Tibial artery (tissue), 4 donors: Measurements from ENCODE around the gene RSPRY1.
"Not testable (repeated sequence)": the region's sequence is repeated elsewhere in the genome, so short reads cannot be mapped to it uniquely, and the experiment has no call there.

Experiments used
- DNase-seq, 2 donors: peaks; one replicate each; pipeline ENCODE4 v3.0.0-alpha.2; 2019
- H3K27ac ChIP-seq, 2 donors: fragments of 200-600 bp; sonication (generic) in 1 of 2; 1 replicate in 1 of 2; 2 replicates in 1 of 2; pipeline ENCODE4 v1.5.1; 2018 to 2019; ENCODE audit warnings: mild to moderate bottlenecking in 1 of 2
- H3K27me3 ChIP-seq, 2 donors: fragments of 200-600 bp; sonication (generic) in 1 of 2; one replicate each; pipeline versions ENCODE4 v1.5.1 to v1.6.0; 2016 to 2019
- H3K36me3 ChIP-seq, 3 donors: fragments of 200-600 bp; sonication (generic) in 2 of 3; one replicate each; pipeline ENCODE4 v1.5.1; 2016 to 2019; ENCODE audit warnings: mild to moderate bottlenecking in 2 of 3
- H3K4me1 ChIP-seq, 4 donors: fragments of 200-600 bp; sonication (generic) in 2 of 4; 1 replicate in 3 of 4; 2 replicates in 1 of 4; pipeline ENCODE4 v1.5.1; 2016 to 2019
- H3K4me3 ChIP-seq, 2 donors: fragments of 200-600 bp; sonication (generic) in 1 of 2; 1 replicate in 1 of 2; 2 replicates in 1 of 2; pipeline ENCODE4 v1.5.1; 2018 to 2019; ENCODE audit warnings: mild to moderate bottlenecking in 2 of 2
- H3K9me3 ChIP-seq, 3 donors: fragments of 200-600 bp; sonication (generic) in 1 of 3; one replicate each; pipeline ENCODE4 v1.5.1; 2016 to 2019
- intact Hi-C: fragments of 100-400 bp; cut with DNase I; formaldehyde crosslinking; loops from one replicate; pipeline ENCODE4 v1.15.0; 2023; ENCODE audit warnings: low total_unique reads
- TF ChIP-seq, protein P1 (sequence below), 2 experiments: fragments of 200-600 bp in 1 of 2; fragments of 450-650 bp in 1 of 2; IDR thresholded peaks; one replicate each; pipeline ENCODE4 v1.5.1; 2017 to 2019; ENCODE audit warnings: antibody characterized with exemption in 2 of 2, mild to moderate bottlenecking in 1 of 2, moderate library complexity in 1 of 2

Gene RSPRY1

DNA sequence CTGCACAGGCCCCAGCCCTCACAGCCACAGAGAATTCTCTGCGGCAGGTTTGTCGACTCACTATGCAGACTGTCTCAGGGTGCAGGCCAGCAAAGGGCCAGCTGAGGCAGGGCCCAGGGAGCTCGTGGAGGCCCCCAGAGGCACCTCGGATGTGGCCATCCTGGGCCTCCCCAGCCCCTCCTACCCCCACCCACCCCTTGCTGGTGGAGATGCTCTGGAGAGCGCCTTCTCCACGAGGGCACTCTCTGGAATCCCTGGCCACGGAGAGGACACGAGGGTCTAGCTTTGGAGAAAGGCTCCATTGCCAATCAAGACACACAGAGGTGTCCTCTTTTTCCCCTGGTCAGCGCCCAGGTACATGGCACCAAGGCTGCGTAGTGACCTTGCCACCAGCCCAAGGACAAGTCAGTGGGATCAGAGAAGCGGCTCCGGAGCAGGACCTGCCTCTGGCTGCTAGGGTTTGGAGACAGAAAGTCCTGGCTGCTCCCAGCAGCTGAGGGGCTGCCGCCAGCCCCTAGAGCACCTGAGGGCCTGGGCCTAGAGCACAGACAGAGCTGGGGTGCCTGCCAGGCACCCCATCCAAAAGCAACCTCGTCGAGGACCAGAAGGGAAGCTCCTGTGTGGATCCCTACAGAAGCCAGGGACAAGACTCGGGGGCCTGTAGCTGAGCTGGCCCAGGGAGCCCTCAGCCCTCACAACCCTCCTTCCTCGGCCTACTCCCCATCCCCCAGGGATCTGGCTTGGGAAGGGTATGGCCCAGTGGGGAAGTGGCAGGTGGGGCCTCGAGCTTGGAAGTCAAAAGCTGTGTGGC lies 77.6 kb downstream of the RSPRY1 start:
- no peak overlapping the region for H3K27ac ChIP-seq
- intact Hi-C loops: no loop called here
- TF ChIP-seq, protein P1, sequence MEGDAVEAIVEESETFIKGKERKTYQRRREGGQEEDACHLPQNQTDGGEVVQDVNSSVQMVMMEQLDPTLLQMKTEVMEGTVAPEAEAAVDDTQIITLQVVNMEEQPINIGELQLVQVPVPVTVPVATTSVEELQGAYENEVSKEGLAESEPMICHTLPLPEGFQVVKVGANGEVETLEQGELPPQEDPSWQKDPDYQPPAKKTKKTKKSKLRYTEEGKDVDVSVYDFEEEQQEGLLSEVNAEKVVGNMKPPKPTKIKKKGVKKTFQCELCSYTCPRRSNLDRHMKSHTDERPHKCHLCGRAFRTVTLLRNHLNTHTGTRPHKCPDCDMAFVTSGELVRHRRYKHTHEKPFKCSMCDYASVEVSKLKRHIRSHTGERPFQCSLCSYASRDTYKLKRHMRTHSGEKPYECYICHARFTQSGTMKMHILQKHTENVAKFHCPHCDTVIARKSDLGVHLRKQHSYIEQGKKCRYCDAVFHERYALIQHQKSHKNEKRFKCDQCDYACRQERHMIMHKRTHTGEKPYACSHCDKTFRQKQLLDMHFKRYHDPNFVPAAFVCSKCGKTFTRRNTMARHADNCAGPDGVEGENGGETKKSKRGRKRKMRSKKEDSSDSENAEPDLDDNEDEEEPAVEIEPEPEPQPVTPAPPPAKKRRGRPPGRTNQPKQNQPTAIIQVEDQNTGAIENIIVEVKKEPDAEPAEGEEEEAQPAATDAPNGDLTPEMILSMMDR (IDR thresholded peaks at IDR 0.05): no peak

DNA sequence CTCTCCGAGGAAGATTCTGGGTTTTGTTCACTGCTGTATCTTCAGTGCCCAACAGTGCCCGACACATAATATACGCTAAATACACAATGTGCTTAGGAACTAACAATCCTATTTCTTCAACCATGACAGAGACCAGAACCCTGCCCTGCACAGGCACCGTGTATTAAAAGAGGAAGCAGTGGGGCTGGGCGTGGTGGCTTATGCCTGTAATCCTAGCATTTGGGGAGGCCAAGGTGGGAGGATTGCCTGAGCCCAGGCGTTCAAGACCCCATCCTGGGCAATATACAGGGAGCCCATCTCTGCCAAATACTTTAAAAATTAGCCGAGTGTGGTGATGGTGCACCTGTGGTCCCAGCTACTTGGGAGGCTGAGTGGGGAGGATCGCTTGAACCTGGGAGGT lies 78.3 kb downstream of the RSPRY1 start:
- no peak overlapping the region for H3K4me3 ChIP-seq
- TF ChIP-seq, protein P1 (IDR thresholded peaks at IDR 0.05): no peak
- peaks cover 0 to 10% (median 2%) of the 10 kb centered on the region in 4 donors for H3K4me1 ChIP-seq
- no peaks in the 10 kb centered on the region for H3K27me3 ChIP-seq
- H3K27ac ChIP-seq: no peak overlapping the region
- intact Hi-C loops: no loop called here
- no peaks in the 10 kb centered on the region for H3K36me3 ChIP-seq
- H3K9me3 ChIP-seq: no peaks in the 10 kb centered on the region
- peak in 1 of 2 donors; percentile 37 for DNase-seq

More for the DNA sequence above, 77.6 kb downstream of the RSPRY1 start:
- Histone ChIP-seq H3K4me1 (peaks cover 0 to 10% (median 2%) of the 10 kb centered on the region in 4 donors), H3K36me3 (no peaks in the 10 kb centered on the region), H3K27me3 (no peaks in the 10 kb centered on the region), H3K4me3 (no peak overlapping the region), H3K9me3 (no peaks in the 10 kb centered on the region)
- peak in 1 of 2 donors; percentile 54 for DNase-seq

DNA sequence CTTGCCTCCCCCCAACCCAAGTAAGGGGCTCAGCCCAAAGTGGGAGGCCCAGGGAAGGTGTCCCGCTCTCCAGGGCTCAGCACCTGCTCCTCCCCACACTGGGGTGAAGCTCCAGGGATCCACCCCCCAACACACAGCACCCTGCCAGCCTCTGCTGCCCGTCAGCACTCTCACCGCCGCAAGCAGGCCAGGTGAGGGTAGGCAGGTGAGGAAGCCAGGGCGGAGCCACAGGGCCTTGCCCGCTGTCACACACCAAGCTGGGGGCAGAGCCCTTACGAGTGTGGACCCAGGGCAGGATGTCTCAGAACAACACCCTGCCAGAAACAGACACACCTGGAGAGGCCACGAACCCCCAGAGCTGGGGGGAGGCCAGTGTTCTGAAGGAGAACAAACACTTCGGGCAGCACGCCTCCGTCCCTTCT lies 78.8 kb downstream of the RSPRY1 start:
- Histone ChIP-seq H3K9me3 (no peaks in the 10 kb centered on the region), H3K4me1 (peaks cover 0 to 7% (median 2%) of the 10 kb centered on the region in 4 donors), H3K4me3 (no peak overlapping the region), H3K36me3 (no peaks in the 10 kb centered on the region), H3K27me3 (no peaks in the 10 kb centered on the region), H3K27ac (no peak overlapping the region)
- intact Hi-C loops: no loop called here
- TF ChIP-seq, protein P1 (IDR thresholded peaks at IDR 0.05): no peak
- no peak for DNase-seq

DNA sequence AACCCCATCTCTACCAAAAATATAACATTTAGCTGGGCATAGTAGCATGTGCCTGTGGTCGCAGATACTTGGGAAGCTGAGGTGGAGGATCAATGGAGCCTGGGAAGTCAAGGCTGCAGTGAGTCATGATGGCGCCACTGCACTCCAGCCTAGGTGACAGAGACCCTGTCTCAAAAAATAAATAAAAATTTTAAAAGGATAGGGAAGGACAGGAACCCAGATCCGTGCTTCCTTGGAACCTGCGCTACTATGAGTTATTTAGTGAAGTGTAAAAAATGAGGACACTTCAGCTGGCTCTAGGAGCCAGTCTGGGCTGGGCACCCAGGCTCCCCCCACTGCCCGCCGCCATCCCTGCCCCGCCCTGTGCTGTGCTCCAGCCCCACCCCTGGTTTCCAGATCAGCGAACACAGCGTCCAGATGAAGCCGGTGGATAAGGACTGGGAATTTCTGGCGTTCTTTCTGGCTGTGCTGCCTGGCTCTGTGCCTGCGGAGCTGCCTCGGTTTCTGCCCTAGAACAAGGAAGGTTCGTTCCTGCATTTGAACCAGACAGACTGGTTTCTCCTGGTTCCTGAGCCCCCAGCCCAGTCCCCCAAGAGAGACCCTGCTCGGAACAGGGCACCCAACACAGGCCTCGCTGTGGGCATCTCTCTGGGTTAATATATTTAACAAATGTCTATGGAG lies 79.9 kb downstream of the RSPRY1 start:
- Histone ChIP-seq H3K4me1 (no peaks in the 10 kb centered on the region), H3K9me3 (no peaks in the 10 kb centered on the region), H3K27ac (no peak overlapping the region), H3K27me3 (no peaks in the 10 kb centered on the region), H3K4me3 (no peak overlapping the region), H3K36me3 (no peaks in the 10 kb centered on the region)
- TF ChIP-seq, protein P1 (IDR thresholded peaks at IDR 0.05): no peak
- DNase-seq: peak; percentile 43 to 75
- intact Hi-C loops: no loop called here

DNA sequence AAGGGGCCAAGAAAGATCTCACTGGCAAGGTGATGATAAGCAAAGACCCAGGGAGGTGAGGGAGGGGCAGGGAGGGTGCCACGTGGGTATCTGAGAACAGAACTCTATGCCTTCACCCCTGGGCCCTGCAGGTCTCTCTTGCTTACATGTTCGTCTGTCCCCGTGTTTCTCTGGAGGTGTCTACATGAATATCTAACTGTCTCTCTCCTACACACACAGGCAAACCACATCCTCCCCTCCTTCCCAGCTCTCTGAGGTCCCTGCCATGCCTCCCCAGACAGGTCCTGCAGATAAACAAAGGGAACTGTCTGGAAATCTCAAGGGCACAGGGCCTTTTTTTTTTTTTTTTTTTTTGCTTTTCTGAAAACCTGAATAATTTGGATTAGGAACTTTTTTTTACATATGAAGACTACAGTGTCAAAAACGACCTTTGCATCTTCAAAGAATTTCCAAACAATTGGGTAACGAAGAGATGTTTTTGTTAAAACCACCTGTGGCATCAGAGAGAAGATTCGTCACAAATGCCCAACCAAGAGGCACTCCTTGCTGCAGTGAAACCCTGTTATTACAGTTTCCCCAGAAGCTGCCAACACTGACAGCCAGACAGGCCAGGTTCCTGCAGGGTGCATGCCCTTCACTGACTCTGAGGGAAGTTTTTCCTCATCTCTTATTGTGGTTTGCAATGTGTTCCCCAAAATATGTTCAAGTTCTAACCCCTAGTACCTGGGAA lies 80.6 kb downstream of the RSPRY1 start:
- TF ChIP-seq, protein P1 (IDR thresholded peaks at IDR 0.05): no peak
- Histone ChIP-seq H3K4me1 (no peaks in the 10 kb centered on the region), H3K4me3 (no peak overlapping the region), H3K27me3 (no peaks in the 10 kb centered on the region), H3K9me3 (no peaks in the 10 kb centered on the region), H3K36me3 (no peaks in the 10 kb centered on the region), H3K27ac (no peak overlapping the region)
- DNase-seq: no peak
- intact Hi-C loops: no loop called here

DNA sequence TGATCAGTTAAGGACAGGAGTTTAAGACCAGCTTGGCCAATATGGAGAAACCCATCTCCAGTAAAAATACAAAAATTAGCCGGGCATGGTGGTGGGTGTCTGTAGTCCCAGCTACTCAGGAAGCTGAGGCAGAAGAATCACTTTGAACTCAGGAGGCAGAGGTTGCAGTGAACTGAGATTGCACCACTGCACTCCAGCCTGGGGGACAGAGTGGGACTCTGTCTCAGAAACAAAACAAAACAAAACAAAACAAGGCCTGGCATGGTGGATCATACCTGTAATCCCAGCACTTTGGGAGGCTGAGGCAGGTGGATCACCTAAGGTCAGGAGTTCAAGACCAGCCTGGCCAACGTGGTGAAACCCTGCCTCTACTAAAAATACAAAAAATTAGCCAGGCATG lies 81.2 kb downstream of the RSPRY1 start:
- DNase-seq, intact Hi-C loops, H3K36me3 ChIP-seq, H3K4me3 ChIP-seq, H3K27ac ChIP-seq, H3K27me3 ChIP-seq, H3K4me1 ChIP-seq, H3K9me3 ChIP-seq: not testable (repeated sequence)
